Neuronal stem cell (in vitro differentiated cells): Measurements from ENCODE around the gene IGLL5.

Experiments used
- DNase-seq: peaks from one replicate; pipeline ENCODE4 v3.0.0-alpha.2; 2013; ENCODE audit warnings: low spot score
- H2AFZ ChIP-seq: one replicate; pipeline ENCODE4 v1.6.1; 2013; ENCODE audit warnings: mild to moderate bottlenecking, low read length, inconsistent platforms
- H2AK5ac ChIP-seq: 2 replicates; pipeline ENCODE4 v1.6.1; 2013; ENCODE audit warnings: low read depth, mild to moderate bottlenecking, inconsistent platforms, low read length, moderate library complexity, mixed read lengths
- H2BK120ac ChIP-seq: 2 replicates; pipeline ENCODE4 v1.6.1; 2013; ENCODE audit warnings: low read depth, mild to moderate bottlenecking, inconsistent platforms, low read length, moderate library complexity, mixed read lengths
- H2BK12ac ChIP-seq: one replicate; pipeline ENCODE4 v1.6.1; 2013; ENCODE audit warnings: low read length, inconsistent platforms
- H2BK15ac ChIP-seq: 2 replicates; pipeline ENCODE4 v1.6.1; 2013; ENCODE audit warnings: mild to moderate bottlenecking, low read length, inconsistent platforms, mixed read lengths
- H2BK5ac ChIP-seq: one replicate; pipeline ENCODE4 v1.6.1; 2013; ENCODE audit warnings: inconsistent platforms, mild to moderate bottlenecking, low read length, moderate library complexity
- H3K14ac ChIP-seq: one replicate; pipeline ENCODE4 v1.6.1; 2013; ENCODE audit warnings: low read length, inconsistent platforms
- H3K18ac ChIP-seq: 2 replicates; pipeline ENCODE4 v1.6.1; 2013; ENCODE audit warnings: low read length, inconsistent platforms
- H3K23ac ChIP-seq: 2 replicates; pipeline ENCODE4 v1.6.1; 2013; ENCODE audit warnings: low read depth, mild to moderate bottlenecking, mixed read lengths, low read length, inconsistent platforms; ENCODE audit not compliant: poor library complexity
- H3K27ac ChIP-seq: replicated peaks from 3 replicates; pipeline ENCODE4 v1.5.1; 2013; ENCODE audit warnings: low read length, inconsistent platforms
- H3K27me3 ChIP-seq, 3 experiments: 2 replicates each; pipeline ENCODE4 v1.6.1; 2013; ENCODE audit warnings: low read length in 3 of 3, mild to moderate bottlenecking in 2 of 3, inconsistent platforms in 1 of 3, low read depth in 1 of 3, mixed read lengths in 1 of 3, moderate library complexity in 1 of 3; ENCODE audit not compliant: control insufficient read depth in 3 of 3, insufficient read depth in 3 of 3
- H3K36me3 ChIP-seq, 2 donors: replicated peaks in 1 of 2; 2 replicates each; pipeline ENCODE4 v1.6.1; 2013; ENCODE audit warnings: low read length in 2 of 2; ENCODE audit not compliant: control insufficient read depth in 2 of 2, insufficient read depth in 2 of 2
- H3K4ac ChIP-seq: 2 replicates; pipeline ENCODE4 v1.6.1; 2013; ENCODE audit warnings: inconsistent platforms, mild to moderate bottlenecking, low read length, moderate library complexity
- H3K4me1 ChIP-seq, 2 donors: 1 replicate in 1 of 2; 2 replicates in 1 of 2; pipeline ENCODE4 v1.6.1; 2013; ENCODE audit warnings: low read length in 2 of 2, low read depth in 1 of 2; ENCODE audit not compliant: control insufficient read depth in 2 of 2, insufficient read depth in 1 of 2
- H3K4me2 ChIP-seq: one replicate; pipeline ENCODE4 v1.6.1; 2013; ENCODE audit warnings: mild to moderate bottlenecking, low read length, inconsistent platforms; ENCODE audit not compliant: insufficient read depth, poor library complexity, severe bottlenecking
- H3K4me3 ChIP-seq, 2 donors: 2 replicates each; pipeline ENCODE4 v1.5.1; 2013; ENCODE audit warnings: low read length in 2 of 2, mild to moderate bottlenecking in 2 of 2, inconsistent platforms in 1 of 2, moderate library complexity in 1 of 2
- H3K79me1 ChIP-seq: one replicate; pipeline ENCODE4 v1.6.1; 2013; ENCODE audit warnings: low read depth, mild to moderate bottlenecking, inconsistent platforms, low read length, moderate library complexity
- H3K9ac ChIP-seq: one replicate; pipeline ENCODE4 v1.6.1; 2013; ENCODE audit warnings: mild to moderate bottlenecking, low read depth, low read length, inconsistent platforms; ENCODE audit not compliant: poor library complexity
- H3K9me3 ChIP-seq, 2 donors: replicated peaks in 1 of 2; 2 replicates each; pipeline versions ENCODE3 to v1.6.1; 2013; ENCODE audit warnings: low read length in 2 of 2, mild to moderate bottlenecking in 2 of 2, inconsistent platforms in 1 of 2, low read depth in 1 of 2, mixed read lengths in 1 of 2, moderate library complexity in 1 of 2; ENCODE audit not compliant: control insufficient read depth in 2 of 2, insufficient read depth in 1 of 2
- H4K8ac ChIP-seq: one replicate; pipeline ENCODE4 v1.6.1; 2013; ENCODE audit warnings: low read depth, mild to moderate bottlenecking, inconsistent platforms, low read length, moderate library complexity
- H4K91ac ChIP-seq: one replicate; pipeline ENCODE4 v1.6.1; 2013; ENCODE audit warnings: low read length, low read depth, mild to moderate bottlenecking, inconsistent platforms; ENCODE audit not compliant: poor library complexity
- WGBS, 2 donors: extraction: QIAGEN DNeasy Blood & Tissue Kit; methylation state at CpG; one replicate each; pipeline ENCODE4 v1.1.7; 2013; ENCODE audit warnings: missing lambda C conversion rate in 2 of 2, mixed read lengths in 1 of 2; ENCODE audit not compliant: insufficient read length in 2 of 2, insufficient replicate concordance in 1 of 2; ENCODE audit errors: extremely low coverage in 2 of 2; 5-methylcytosine and 5-hydroxymethylcytosine counted together

The IGLL5 gene

DNA sequence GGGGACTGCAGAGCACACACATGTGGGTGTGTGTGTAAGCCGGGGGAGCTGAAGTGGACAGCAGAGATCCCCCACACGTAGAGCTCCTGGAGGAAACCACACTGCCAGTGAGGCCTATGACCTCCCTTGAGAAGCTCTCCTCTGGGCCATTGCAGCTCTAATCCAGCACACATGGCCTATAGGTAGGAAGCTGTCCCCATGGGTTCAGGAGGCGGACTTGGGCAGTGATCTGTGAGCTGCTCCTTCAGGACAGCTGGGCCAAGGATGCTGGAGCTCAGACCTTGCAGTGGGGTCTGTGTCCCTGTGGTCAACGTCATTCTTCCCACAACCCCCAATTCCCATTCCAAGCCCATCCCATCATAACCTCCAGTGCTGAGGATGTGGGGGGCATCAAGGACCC lies 29.8 kb downstream of the IGLL5 start:
- Histone ChIP-seq H3K36me3 (no peaks in the 10 kb centered on the region), H3K4ac (no peak overlapping the region), H4K8ac (no peak overlapping the region), H3K79me1 (no peaks in the 10 kb centered on the region), H3K27ac (no peak overlapping the region), H2BK120ac (no peak overlapping the region), H3K18ac (peak overlapping the region; percentile 63), H2BK15ac (no peak overlapping the region), H3K9me3 (peaks cover 0 to 2% of the 10 kb centered on the region in 2 donors), H2BK5ac (no peak overlapping the region), H2BK12ac (no peak overlapping the region), H2AK5ac (peak overlapping the region; percentile 5), H2AFZ (no peak overlapping the region), H3K9ac (no peak overlapping the region), H3K4me3 (peak overlapping the region in 1 of 2 donors; percentile 41), H3K27me3 (peaks cover 0 to 4% (median 3%) of the 10 kb centered on the region in 3 experiments), H3K14ac (no peak overlapping the region), H3K4me2 (no peak overlapping the region), H3K4me1 (no peaks in the 10 kb centered on the region), H3K23ac (peak overlapping the region; percentile 15), H4K91ac (no peak overlapping the region)
- WGBS, 2 donors = no CpG with 5 or more reads among the region's 4 CpGs
- DNase-seq = no peak

DNA sequence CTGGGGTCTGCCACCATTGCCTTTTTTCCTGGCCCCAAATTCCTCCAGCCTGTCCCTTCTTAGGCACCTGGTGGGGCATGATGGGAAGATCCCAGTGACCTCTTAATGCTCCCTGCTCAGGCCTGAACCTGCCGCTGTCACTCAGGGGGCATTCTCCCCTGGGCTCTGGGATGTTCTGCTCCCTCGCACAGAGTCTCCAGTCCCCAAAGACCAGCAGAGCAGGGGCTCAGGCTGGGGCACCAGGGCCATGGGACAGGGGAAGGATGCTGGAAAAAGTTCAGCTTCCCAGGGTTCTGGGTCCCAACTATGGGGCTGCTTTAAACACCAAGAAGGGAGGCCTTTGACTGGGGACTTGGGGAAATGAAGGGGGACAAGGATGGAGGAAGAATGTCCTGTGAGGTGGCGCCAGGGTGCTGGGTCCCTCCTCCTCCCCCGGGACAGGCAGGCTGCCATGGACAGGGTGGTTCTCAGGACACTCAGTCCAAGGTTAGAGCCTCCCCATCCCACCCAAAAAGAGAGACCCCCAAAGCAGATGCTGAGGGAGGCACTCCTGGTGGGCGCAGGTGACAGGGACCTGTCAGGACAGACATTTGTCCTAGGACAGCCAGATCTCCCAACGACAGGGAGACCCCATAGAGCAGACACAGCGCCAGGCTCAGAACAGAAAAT lies 30.8 kb downstream of the IGLL5 start:
- H3K27ac ChIP-seq = no peak overlapping the region
- no peak overlapping the region for H3K4me2 ChIP-seq
- H3K27me3 ChIP-seq = peaks cover 0 to 4% (median 0%) of the 10 kb centered on the region in 3 experiments
- no peak overlapping the region for H2BK15ac ChIP-seq
- H3K4ac ChIP-seq = no peak overlapping the region
- no peak for DNase-seq
- no peak overlapping the region for H2BK5ac ChIP-seq
- peaks cover 0 to 2% of the 10 kb centered on the region in 2 donors for H3K9me3 ChIP-seq
- no CpG with 5 or more reads among the region's 7 CpGs for WGBS, 2 donors
- no peak overlapping the region for H4K8ac ChIP-seq
- H3K79me1 ChIP-seq = no peaks in the 10 kb centered on the region
- H3K36me3 ChIP-seq = no peaks in the 10 kb centered on the region
- peak overlapping the region; percentile 18 for H3K23ac ChIP-seq
- no peak overlapping the region for H2AK5ac ChIP-seq
- no peak overlapping the region for H3K9ac ChIP-seq
- H2BK120ac ChIP-seq = no peak overlapping the region
- no peak overlapping the region for H3K4me3 ChIP-seq
- no peak overlapping the region for H4K91ac ChIP-seq
- H2BK12ac ChIP-seq = no peak overlapping the region
- no peak overlapping the region for H3K18ac ChIP-seq
- no peak overlapping the region for H3K14ac ChIP-seq
- no peak overlapping the region for H2AFZ ChIP-seq
- no peaks in the 10 kb centered on the region for H3K4me1 ChIP-seq

DNA sequence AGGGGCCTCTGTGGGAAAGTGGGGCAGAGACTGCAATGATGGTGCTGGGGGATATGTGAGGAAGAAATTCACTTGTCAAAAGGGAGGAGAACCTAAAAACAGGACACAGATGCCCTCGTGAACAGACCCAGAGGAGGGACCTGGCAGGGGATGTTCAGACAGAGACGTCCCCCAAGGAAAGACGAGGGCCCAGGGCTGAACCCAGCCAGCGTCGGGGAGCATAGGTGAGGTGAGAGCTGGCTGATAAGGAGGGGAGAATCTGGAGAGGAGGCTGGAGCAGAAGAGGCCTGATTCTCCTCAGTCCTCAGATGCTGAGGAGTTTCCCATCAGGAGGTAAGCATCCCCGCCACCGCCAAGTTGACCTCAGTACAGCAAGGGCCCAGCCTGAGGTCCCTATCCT lies 31.4 kb downstream of the IGLL5 start:
- Histone ChIP-seq H2BK12ac (no peak overlapping the region), H3K4ac (no peak overlapping the region), H3K79me1 (no peaks in the 10 kb centered on the region), H3K9ac (no peak overlapping the region), H2BK15ac (no peak overlapping the region), H3K27me3 (peaks cover 0 to 4% (median 0%) of the 10 kb centered on the region in 3 experiments), H3K23ac (peak overlapping the region; percentile 38), H3K4me2 (no peak overlapping the region), H2BK120ac (no peak overlapping the region), H4K8ac (no peak overlapping the region), H3K4me3 (no peak overlapping the region), H2BK5ac (no peak overlapping the region), H3K36me3 (no peaks in the 10 kb centered on the region), H4K91ac (no peak overlapping the region), H3K18ac (no peak overlapping the region), H3K14ac (no peak overlapping the region), H3K9me3 (peaks cover 0 to 2% of the 10 kb centered on the region in 2 donors), H2AFZ (no peak overlapping the region), H3K4me1 (no peaks in the 10 kb centered on the region), H3K27ac (no peak overlapping the region), H2AK5ac (no peak overlapping the region)
- no CpG with 5 or more reads among the region's 7 CpGs for WGBS, 2 donors
- DNase-seq = no peak

DNA sequence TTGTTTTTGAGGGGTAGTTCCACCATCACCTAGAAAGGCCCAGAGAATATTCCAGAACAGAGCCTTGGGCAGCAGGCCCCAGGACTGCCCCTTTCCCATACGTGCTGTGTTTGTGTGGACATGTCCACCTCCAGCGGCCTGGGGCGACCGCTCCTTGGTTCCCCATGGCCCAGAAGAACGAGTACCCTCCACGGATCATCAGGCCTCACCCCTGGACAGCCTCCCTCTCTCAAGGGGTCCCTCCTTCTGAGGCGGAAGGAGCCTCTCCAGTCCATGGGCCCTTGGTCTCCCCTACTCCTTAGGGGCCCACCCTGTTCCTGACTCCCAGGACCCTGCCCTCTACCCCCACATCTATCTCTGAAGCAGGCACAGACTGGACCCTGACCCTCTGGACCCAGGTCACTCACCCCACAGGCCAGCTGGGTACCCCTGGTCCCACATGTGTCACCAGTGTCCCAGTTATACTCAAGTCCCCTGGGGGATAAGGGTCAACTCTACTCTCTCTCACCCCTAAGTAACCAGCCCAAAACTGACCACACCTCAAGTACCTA lies 32.6 kb downstream of the IGLL5 start:
- no peak overlapping the region for H3K4ac ChIP-seq
- no peak overlapping the region for H2AFZ ChIP-seq
- H3K4me3 ChIP-seq = no peak overlapping the region
- no peaks in the 10 kb centered on the region for H3K4me1 ChIP-seq
- WGBS, 2 donors = no CpG with 5 or more reads among the region's 7 CpGs
- no peak overlapping the region for H4K91ac ChIP-seq
- DNase-seq = no peak
- no peak overlapping the region for H3K27ac ChIP-seq
- peak overlapping the region; percentile 67 for H3K23ac ChIP-seq
- H3K14ac ChIP-seq = no peak overlapping the region
- H2BK120ac ChIP-seq = no peak overlapping the region
- H3K18ac ChIP-seq = no peak overlapping the region
- no peak overlapping the region for H3K9ac ChIP-seq
- H2BK5ac ChIP-seq = no peak overlapping the region
- H3K79me1 ChIP-seq = no peaks in the 10 kb centered on the region
- no peaks in the 10 kb centered on the region for H3K36me3 ChIP-seq
- no peak overlapping the region for H2BK15ac ChIP-seq
- H4K8ac ChIP-seq = no peak overlapping the region
- H3K27me3 ChIP-seq = peaks cover 0 to 4% (median 0%) of the 10 kb centered on the region in 3 experiments
- no peak overlapping the region for H2BK12ac ChIP-seq
- H3K4me2 ChIP-seq = no peak overlapping the region
- H2AK5ac ChIP-seq = no peak overlapping the region
- H3K9me3 ChIP-seq = peaks cover 0 to 2% of the 10 kb centered on the region in 2 donors
